Upper lobe of left lung (tissue), 4 donors: ENCODE measurements around the gene BANP.

Experiments
- CTCF ChIP-seq, 6 experiments: fragments of 450-650 bp in 4 of 6; fragments of 200-600 bp in 2 of 6; sonication (generic) in 2 of 6; IDR thresholded peaks; one replicate each; pipeline ENCODE4 v1.5.1; 2016 to 2019; ENCODE audit warnings: antibody characterized with exemption in 6 of 6
- EP300 ChIP-seq, 4 donors: sonication (generic); formaldehyde crosslinking; IDR thresholded peaks; one replicate each; pipeline ENCODE4 v1.5.1; 2017; ENCODE audit warnings: antibody characterized with exemption in 4 of 4, control low read depth in 2 of 4
- POLR2A ChIP-seq, 4 donors: fragments of 450-650 bp; IDR thresholded peaks; one replicate each; pipeline ENCODE4 v1.5.1; 2016 to 2017; ENCODE audit warnings: antibody characterized with exemption in 4 of 4, mild to moderate bottlenecking in 2 of 4
- POLR2AphosphoS5 ChIP-seq, 2 donors: sonication (generic); formaldehyde crosslinking; IDR thresholded peaks; one replicate each; pipeline ENCODE4 v1.5.1; 2017; ENCODE audit warnings: antibody characterized with exemption in 2 of 2

- TF ChIP-seq POLR2A (IDR thresholded peaks at IDR 0.05) (no peak), CTCF (IDR thresholded peaks at IDR 0.05) (no peak), EP300 (IDR thresholded peaks at IDR 0.05) (no peak), POLR2AphosphoS5 (IDR thresholded peaks at IDR 0.05) (no peak)
These were observed 162.4 kb downstream of the BANP start for GRCh38 chr16:88113545-88114045.
